HepG2 (cell line): ENCODE data around the gene PEPD. TPM values are rescaled to one million over a fixed set of nuclear protein-coding genes. Genes with fewer than 3 reads are reported as not detected.

Source experiments
- CCDC6 ChIP-seq: sonication (generic); formaldehyde crosslinking; IDR thresholded peaks from 2 replicates; pipeline ENCODE4 v1.8.1; 2022; ENCODE audit warnings: mild to moderate bottlenecking, missing genetic modification reagents, moderate library complexity
- CHD4 ChIP-seq: fragments of 200-600 bp; sonication (generic); IDR thresholded peaks from 2 replicates; pipeline ENCODE4 v1.7.0; 2017; ENCODE audit warnings: mild to moderate bottlenecking, low read length, borderline replicate concordance
- DRAP1 ChIP-seq: IDR thresholded peaks from 2 replicates; pipeline ENCODE4 v1.6.1; 2016; ENCODE audit warnings: missing genetic modification reagents, missing compliant biosample characterization
- HES4 ChIP-seq: sonication (generic); formaldehyde crosslinking; IDR thresholded peaks from 2 replicates; pipeline ENCODE4 v1.9.0; 2021; ENCODE audit warnings: mild to moderate bottlenecking, missing genetic modification reagents, borderline replicate concordance
- MED13 ChIP-seq: sonication (generic); formaldehyde crosslinking; IDR thresholded peaks from 2 replicates; pipeline ENCODE4 v1.5.0; 2020; ENCODE audit warnings: missing genetic modification reagents
- POLR2G ChIP-seq: fragments of 200-400 bp; formaldehyde crosslinking; IDR thresholded peaks from 2 replicates; pipeline ENCODE4 v1.6.1; 2018; ENCODE audit warnings: mild to moderate bottlenecking, low read depth, low read length, moderate library complexity
- RBM39 ChIP-seq: fragments of 200-400 bp; formaldehyde crosslinking; IDR thresholded peaks from one replicate; pipeline ENCODE4 v1.6.1; 2018; ENCODE audit warnings: antibody characterized with exemption, mild to moderate bottlenecking, low read depth, low read length; ENCODE audit not compliant: poor library complexity, severe bottlenecking
- RFX5 ChIP-seq: IDR thresholded peaks from 2 replicates; pipeline ENCODE4 v1.6.1; 2011; ENCODE audit warnings: low read depth, low read length, improper control_type of control experiment
- ZBTB44 ChIP-seq: sonication (generic); formaldehyde crosslinking; IDR thresholded peaks from 2 replicates; pipeline ENCODE4 v1.4.0; 2020; ENCODE audit warnings: missing genetic modification reagents
- ZNF430 ChIP-seq: sonication (generic); formaldehyde crosslinking; IDR thresholded peaks from 2 replicates; pipeline ENCODE4 v1.9.0; 2021; ENCODE audit warnings: mild to moderate bottlenecking, missing genetic modification reagents
- ZNF569 ChIP-seq: sonication (generic); formaldehyde crosslinking; IDR thresholded peaks from 2 replicates; pipeline ENCODE4 v1.5.0; 2020; ENCODE audit warnings: mild to moderate bottlenecking, missing genetic modification reagents, moderate library complexity, borderline replicate concordance
- ZNF574 ChIP-seq: sonication (generic); formaldehyde crosslinking; IDR thresholded peaks from 2 replicates; pipeline ENCODE4 v1.4.0; 2020; ENCODE audit warnings: missing genetic modification reagents
- ZNF646 ChIP-seq: sonication (generic); formaldehyde crosslinking; IDR thresholded peaks from 2 replicates; pipeline ENCODE4 v1.9.0; 2021; ENCODE audit warnings: mild to moderate bottlenecking, missing genetic modification reagents
- polyA plus RNA-seq, 8 experiments: library from polyadenylated mRNA; depleted of rRNA in 3 of 8; stranded (reverse) in 7 of 8; unstranded in 1 of 8; fragments of >200 nt; fragmentation: Illumina TruSeq in 4 of 8; extraction: Trizol in 4 of 8; gene quantifications; 2 replicates each; pipeline versions ENCODE4 v1.2.1 to v1.2.3, GENCODE V29; 2011 to 2016; ENCODE audit warnings: low read depth in 4 of 8, missing spikeins in 1 of 8, mixed read lengths in 1 of 8; ENCODE audit not compliant: insufficient read depth in 1 of 8
- total RNA-seq, 5 experiments: library from RNA; depleted of rRNA; stranded (reverse); fragments of >200 nt; fragmentation: Illumina TruSeq; extraction: Trizol; gene quantifications; 2 replicates each; pipeline ENCODE4 v1.2.3, GENCODE V29; 2016; ENCODE audit warnings: low read depth in 1 of 5

PEPD gene
- total and polyA plus RNA-seq, 2 of the 13 experiments (the other 11 are each of a cell fraction or from before 2014, with no cell fraction given), result 60.7 to 75.1 TPM

- TF ChIP-seq ZNF646 (CRISPR knock-in tag) (no peak), ZNF569 (CRISPR knock-in tag) (peak; percentile 99; the same call in 1 of the 2 replicates), ZBTB44 (CRISPR knock-in tag) (peak; percentile 83; the same call in 1 of the 2 replicates), CHD4 (no peak), ZNF430 (CRISPR knock-in tag) (peak; percentile 100), RBM39 (no peak), ZNF574 (CRISPR knock-in tag) (peak; percentile 96), POLR2G (peak; percentile 60), HES4 (CRISPR knock-in tag) (peak; percentile 99), CCDC6 (peak; percentile 100), MED13 (peak; percentile 99), DRAP1 (CRISPR knock-in tag) (peak; percentile 73), RFX5 (no peak)
These were observed 129.0 kb downstream of the PEPD start (continued) for GRCh38 chr19:33392341-33393285.
